Activated gamma-delta T cell treated with Interleukin-2 at 50 U/mL for 16 hours (primary cell): Measurements from ENCODE around the gene COL8A1.
A peak's percentile ranks its signal among the peaks of the same experiment; 100 is the strongest.
"Not testable (repeated sequence)": the region's sequence is repeated elsewhere in the genome, so short reads cannot be mapped to it uniquely, and the experiment has no call there.

ENCODE experiments used
- DNase-seq: peaks from one replicate; pipeline ENCODE4 v3.0.0-alpha.2; 2020

Gene COL8A1

DNA sequence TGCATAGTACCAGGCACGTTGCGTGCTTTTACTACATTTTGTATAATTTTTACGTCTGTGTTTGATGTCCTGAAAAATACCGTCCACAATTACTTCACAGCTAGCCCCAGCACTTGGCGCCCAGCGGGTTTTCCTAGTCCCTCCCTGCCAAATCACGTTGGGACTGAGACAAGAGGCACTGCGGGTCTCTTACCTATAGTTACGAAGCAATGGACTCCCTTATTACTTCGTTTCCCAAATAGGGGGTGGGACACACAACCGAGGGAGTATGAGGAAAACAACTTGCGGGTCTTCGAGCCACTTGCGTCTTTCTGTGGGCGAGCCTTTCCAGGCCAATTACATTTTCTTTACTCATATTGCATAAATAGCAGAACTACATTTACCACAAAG lies 178.6 kb downstream of the COL8A1 start:
- DNase-seq, result no peak

DNA sequence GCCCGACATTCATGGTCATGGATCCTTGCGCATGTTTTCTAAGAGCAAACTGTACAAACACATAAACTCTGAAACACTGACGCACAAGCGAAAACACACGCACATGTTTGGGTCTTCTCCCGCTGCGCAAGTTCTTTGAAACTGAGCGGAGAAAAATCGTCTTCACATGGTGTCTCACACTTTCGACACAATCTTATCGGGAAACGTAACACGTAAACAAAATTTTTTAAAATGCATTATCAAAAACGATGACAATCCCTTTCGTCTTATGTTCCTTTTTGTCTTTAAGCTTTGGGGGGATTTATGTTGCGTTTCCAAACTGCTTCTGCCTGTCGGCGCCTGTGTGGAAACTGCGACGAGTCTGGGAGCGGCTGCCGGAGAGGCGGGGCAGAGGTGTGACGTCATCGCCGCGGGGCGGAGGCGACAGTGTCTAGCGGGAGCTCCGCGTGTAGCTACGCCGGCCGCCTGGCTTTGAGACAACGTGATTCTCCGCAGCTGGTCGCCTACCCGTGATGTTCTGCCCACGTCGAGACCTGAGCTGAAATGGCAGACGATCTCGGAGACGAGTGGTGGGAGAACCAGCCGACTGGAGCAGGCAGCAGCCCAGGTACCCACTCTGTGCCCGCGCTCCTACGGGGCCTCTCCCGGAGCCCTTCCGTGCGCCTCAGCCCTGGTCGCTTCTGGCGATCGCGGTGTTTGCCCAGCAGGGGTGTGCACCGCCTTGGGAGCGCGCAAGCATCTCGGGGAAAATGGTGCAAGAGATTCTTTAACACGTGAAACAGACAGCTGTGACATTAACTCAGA lies 179.2 kb downstream of the COL8A1 start, which contains the start of gene CMSS1:
CMSS1 (plus strand) TSS at position 426 of the 804 bp plus-strand sequence.
- DNase-seq, result peak; percentile 94

DNA sequence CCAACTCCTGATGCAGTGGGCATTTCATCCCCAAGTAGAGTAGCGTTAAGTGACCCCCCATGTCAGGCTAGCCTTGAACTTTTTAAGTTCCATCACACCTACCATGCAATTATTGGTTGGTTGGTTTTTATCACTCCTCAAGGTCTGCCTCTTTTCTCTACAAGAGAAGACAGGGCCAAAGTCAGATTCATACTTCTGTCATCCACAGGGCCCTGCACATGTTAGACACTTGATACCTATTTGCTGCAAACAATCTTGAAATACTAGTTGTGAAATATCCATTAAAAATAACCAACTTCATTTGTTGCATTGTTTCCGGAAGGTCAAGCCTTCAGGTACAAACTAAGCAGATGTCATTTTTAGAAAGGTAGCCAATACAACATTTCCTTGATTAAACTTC lies 180.4 kb downstream of the COL8A1 start:
- no peak for DNase-seq

DNA sequence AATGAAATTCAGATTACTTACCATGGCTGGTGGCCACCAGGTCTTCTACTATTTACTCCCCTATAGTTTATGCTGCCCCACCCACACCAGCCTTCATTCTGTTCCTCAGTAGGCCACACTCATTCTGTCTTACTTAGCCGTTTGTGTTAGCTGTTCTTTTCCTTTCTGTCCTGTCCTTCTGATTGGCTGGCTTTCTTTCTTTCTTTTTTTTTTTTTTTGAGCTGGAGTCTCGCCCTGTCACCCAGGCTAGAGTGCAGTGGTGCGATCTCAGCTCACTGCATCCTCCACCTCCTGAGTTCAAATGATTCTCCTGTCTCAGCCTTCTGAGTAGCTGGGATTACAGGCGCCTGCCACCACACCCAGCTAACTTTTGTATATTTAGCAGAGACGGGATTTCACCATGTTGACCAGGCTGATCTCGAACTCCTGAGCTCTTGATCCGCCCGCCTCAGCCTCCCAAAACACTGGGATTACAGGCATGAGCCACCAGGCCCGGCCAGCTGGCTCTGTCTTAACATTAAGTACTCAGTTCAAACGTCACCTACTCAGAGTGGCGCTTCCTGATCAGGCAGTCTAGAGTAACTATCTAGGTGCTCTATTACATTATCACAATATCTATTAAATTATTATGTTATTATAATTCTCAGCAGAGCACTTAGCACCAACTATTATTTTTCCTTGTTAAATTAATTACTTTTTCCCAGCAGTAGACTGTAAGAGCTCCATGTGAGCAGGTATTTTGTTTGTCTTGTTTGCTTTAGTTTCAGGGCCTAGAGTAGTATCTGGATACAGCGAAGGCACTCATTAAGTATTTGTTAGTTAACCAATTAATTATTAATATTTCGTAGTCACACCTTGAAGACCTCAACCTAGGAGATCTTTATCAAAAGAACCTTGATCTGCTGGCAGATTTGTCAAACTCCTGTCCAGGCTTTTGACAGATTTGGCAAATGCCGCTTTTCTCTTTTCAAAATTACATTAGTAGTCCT lies 185.6 kb downstream of the COL8A1 start:
- no peak for DNase-seq

DNA sequence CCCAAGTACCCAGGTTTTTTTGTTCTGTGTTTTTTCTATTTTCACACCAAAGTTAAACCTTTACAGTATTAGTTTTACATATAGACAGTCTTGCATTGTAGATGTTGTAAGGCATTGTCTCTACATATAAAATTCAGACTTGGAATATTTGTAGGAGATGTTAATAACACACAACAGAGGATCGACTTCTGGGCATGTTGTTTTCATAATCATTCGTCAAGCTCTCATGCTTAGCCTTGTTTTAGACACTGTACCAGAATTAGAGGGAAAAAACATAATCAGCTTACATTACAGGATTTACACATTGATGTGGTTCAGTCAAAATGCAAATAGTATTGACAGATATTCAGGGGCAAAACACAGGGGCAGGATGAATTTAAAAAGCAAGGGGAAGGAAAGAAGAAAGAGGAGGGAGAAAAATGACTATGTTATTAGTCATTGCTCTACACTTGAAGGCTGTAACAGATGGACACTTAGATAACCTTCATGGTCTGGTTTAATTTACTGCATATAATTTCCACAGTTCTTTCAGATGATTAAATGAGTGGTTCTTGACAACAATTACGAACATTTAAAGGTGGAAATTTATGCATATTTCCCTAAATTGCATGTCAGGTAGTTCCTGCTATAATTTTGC lies 186.7 kb downstream of the COL8A1 start:
- no peak for DNase-seq

DNA sequence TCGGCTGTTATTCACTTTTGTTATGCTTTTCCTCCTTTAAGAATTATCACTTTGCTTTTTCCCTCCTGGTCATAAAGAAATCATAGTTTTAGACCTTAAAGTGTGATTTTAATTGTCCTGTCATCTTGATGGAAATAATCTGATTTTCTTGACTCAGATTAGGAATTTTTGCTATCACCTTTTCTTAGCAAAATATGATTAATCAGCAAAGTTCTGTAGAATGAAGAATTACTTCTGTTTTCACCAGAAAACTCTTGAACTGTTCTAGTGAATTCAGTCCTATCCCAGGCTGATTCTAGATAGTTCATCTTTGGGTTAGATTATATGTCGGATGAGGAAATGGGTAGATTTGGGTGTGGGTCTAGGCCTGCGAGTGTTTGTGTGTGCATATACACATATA lies 191.4 kb downstream of the COL8A1 start:
- no peak for DNase-seq

DNA sequence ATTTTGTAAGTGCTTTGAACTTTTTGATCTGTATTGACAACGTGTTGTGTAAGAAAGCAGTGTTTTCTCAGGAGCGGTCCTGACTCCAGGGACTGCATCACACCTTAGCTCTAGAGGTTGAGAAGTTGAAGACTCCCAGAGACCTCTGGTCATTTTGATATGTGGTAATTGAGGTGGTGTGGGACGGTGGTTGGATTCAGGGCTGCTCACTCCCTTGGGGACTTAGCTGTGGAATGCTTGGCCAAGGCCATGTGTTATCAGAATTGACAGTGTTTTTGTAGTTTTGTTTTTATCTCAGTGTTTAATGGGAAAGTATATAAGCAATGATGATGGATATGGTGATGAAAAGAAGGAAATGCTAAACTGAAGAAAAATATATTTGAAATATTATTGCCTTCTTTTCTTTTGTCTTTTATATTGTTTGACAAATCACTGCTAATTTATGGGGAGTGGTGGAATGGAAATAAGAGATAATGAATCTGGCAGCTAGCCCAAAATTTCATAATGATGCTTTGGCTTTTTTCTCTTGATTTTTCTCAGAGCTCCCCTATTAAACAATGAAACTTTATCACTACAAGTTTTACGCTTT lies 195.3 kb downstream of the COL8A1 start:
- DNase-seq, result no peak

DNA sequence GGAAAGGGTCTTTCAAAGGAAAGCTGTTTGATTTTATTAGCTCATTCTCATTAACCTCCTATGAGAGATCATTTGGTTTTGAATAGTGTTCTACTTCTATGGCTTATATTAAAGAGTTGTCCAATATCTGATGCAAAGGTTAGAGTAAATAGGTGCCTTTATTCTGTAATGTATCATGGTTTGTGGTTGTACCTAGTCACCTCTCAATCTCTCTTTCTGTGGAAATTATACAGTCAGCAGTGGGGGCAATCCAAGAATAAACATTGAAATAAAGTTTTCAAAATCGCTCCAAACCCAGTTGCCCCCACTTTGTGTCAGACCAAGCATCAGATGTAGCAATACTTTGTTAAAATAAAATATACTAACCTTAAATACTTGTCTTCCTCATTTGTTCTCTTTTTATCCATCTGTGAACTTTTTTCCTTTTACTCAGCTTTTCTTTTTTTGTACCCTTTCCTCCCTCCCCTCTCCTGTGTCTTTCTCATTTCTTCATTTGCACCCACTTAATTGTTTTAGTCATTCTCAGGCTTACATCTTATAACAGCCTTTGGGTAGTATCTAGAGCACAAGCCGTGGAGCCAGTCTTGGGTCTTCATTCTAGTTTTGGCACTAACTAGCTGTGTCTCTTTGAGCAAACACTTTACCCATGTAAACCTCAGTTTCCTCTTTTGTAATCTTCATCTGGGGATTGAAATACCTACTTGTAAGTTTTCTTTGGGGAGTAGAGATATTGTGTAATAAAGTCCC lies 196.0 kb downstream of the COL8A1 start:
- DNase-seq, result no peak

DNA sequence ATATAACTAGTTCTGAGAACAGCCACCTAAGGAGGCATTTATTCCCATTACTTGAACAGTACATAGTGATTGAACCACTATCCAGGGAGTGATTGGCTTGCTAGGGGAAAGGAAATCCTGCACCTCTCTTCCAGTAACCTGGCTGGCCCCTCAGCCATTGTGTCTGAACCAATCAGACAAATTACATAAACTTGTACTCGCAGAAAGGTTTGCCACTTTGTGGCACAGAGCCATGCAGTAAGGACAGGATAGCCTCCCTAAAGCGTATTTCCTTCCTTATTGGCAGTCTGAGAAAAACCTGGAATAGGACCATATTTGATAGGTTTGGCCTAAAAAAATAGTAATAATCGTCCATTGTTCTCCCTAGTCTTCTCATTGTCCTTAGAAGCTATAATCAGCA lies 198.3 kb downstream of the COL8A1 start:
- no peak for DNase-seq

DNA sequence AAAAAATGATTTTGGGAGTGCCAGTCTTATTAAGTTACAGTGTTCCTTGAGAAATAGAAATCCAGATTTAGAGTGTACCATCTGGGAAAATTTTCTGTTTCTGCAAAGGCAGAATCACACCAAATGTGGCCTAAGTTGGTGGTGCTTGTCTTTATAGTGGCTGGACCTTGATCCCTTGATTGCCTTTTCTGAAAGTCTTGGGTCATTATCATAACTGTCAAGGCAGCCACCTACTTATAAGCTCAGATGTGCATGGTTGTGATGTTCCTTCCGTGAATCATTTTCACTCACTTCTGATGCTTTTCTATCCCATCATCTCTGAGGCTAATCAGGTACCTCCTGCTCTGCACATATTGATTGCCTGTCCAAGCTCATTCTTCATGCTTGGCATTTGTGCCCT lies 199.3 kb downstream of the COL8A1 start:
- DNase-seq, result no peak

DNA sequence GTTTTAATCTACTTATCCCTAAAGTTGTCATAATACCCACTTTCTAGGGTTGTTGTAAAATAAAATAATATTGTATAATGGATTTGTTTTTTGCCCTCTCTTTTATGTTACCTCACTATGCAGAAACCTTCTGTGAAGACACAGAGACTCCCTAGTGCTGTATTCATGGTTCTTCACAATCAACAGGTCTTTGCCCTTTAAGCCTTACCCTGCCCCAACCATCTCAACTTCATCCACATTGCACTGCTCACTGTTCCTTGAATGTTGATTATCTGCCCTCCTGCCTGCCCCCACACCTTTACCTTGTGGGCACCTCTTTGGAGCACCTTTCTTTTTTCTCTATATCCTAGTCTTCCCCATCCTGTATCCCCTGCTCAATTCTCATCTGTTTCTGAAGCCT lies 200.4 kb downstream of the COL8A1 start:
- no peak for DNase-seq

DNA sequence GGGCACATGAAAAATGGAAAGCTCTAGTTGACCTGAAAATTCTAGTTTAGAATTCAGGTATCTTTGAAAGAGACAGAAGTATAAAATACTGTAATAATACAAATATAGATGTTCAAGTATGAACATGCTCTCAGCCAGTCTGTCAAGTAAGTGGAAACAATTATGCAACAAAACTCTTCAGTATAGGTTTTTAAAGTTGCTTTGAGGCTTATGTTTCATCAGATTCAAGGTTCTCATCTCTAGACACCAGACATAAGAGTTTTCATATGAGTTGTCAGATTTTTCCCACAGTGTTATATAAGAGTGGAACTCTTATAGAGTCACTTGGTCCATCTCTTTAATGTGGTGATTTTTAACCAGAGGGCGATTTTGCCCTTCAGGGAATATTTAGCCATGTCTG lies 201.2 kb downstream of the COL8A1 start:
- DNase-seq, result no peak

DNA sequence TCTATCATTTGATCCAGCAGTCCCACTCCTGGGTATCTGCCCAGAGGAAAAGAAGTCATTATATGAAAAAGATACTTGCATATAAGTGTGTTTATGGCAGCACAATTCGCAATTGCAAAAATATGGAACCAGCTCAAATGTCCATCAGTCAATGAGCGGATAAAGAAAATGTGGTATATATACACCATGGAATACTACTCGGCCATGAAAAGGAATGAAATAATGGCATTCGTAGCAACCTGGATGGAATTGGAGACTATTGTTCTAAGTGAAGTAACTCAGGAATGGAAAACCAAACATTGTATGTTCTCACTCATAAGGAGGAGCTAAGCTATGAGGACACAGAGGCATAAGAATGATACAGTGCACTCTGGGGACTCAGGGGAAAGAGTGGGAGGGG lies 203.6 kb downstream of the COL8A1 start:
- not testable (repeated sequence) for DNase-seq

DNA sequence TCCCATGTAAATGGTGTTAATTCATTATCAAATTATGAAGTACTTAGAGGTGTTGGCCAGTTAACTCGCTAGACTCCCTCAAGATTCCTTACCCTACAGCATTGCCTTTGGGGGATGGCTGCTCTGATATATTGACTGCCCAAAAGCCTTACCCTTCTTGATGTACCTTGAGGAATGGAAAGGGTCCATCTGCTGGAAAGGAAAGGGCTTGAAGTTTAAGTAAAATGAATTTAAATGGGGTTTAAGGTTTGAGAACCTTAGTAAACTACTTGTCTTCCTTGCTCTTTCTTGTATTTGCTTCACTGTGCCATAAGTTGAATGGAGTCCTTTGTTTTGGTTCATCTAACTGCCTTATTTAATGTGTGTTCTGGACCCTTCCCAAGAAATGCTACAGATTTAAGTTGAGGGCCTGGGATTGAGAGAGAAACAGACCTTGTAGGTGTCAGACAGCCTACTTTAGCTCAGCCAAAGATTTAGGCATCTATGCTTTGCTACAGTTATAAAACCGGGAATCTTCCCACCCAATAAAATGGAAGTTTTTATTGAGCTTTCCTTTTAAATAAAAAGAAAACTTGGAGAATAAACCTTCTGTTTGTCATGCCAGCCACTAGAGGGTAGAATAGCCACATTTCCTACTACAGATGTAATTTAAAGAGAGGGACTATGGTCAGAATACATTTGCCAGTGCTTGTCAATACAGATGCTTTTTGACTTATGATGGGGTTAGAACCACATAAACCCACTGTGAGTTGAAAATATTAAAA lies 204.6 kb downstream of the COL8A1 start:
- no peak for DNase-seq

DNA sequence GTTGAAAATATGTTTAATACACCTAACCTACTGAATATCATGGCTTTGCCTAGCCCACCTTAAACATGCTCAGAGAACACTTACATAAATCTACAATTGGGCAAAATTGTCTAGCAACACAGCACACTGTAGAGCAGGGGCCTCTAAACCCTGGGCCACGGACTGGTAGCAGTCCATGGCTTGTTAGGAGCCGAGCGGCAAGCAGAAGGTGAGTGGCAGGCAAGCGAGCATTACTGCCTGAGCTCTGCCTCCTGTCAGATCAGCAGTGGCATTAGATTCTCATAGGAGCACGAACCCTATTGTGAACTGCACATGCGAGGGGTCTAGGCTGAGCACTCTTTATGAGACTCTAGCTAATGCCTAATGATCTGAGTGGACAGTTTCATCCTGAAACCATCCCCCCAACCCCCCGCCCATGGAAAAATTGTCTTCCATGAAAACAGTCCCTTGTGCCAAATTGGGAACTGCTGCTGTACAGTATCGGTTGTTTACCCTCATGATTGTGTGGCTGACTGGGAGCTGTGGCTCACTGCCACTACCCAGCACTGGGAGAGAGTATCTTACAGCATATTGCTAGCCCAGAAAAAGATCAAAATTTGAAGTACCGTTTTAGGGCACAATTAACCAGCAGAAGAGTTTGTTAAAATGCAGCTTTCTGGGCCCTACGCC lies 205.3 kb downstream of the COL8A1 start:
- DNase-seq, result no peak

DNA sequence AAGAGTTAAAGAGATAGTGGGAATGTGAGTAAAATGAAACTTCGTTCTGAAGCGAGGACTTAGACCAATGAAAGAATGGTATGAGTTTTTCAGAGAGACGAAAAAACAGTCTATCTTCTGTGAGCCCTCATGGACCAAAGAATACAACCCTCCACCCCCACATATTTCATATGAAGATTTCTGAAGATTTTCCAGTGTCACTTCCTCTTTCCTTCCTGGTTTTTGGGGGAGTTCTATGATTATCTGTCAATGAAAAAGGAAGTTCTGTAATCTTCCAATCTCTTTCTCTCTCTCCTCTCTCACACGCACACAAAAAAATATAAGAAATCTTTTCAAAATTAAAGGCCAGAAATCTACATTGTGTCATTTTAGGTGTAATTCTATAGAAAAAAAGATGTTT lies 206.9 kb downstream of the COL8A1 start:
- DNase-seq, result no peak

DNA sequence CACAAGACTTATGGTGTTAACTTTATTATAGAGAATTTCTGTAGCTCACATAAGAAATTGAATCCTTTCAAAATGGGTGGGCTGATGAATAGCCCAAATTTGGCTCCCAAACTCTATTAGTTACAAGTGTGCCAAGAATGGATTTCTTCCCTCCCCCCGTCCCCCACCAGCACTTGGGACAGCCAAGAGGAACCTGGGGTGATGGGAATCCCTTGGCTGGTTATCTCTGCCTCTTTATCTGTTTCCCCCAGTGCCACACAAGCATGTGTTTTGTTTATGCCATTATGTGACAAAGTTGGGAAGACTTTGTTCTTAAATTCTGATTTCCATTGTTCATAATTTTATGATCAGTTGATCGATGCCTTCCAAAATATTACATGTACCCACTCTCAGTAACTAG lies 207.6 kb downstream of the COL8A1 start:
- no peak for DNase-seq

DNA sequence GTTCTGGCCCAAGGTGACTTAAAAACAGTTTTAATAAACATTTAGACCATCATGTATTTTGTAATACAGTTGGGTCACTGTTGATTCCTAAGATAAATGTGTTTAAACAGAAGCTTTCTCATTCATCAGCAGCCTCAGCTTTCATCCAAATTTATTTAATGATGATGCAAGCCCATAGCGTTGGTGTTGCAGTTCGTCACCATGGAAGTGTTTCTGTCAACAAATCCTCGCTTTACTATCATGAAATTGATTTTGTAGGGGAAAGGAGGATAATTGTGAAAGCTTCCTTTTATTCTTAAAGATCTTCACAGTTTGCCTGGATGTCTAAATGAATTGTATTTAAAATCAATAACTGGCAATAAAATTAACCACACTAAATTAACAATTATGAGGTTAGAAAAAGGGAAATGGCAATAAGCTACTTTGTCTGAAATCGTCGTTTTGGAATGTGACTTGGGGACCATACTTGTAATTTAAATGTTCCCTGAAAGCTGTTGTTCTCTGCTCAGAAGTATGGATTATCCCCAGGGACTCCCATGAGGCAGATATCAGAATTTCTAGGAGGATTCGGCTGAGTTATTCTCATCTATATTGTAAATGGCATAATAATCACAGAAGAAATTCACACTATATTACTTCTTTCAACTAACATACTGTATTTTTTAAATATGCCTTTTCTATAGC lies 208.2 kb downstream of the COL8A1 start:
- DNase-seq, result no peak

DNA sequence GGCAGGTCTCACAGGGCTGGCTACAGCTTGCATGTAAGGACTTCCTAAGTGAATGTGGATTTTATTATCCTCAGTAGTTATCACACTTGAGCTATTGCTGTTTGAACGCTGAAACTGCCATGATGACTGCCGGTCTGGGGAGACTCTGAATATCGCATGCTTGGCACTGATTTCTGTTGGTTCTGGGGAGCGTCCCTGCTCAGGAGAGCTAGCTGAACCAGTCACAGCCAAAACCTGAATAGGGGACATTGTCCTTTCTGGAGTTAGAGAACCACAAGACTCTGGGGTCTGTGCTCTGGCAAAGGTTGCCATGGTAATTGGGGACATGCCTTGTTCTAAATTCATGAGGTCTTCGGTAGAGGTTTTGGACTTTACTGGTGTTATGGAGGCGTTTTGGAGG lies 210.0 kb downstream of the COL8A1 start:
- no peak for DNase-seq
